Neural progenitor cell (in vitro differentiated cells): ENCODE data around the gene SWI5.

ENCODE experiments used
- CTCF ChIP-seq: fragments of 200-600 bp; sonication (generic); IDR thresholded peaks from 2 replicates; pipeline ENCODE4 v1.5.1; 2017; ENCODE audit warnings: antibody characterized with exemption, mild to moderate bottlenecking
- EZH2 ChIP-seq: fragments of 200-600 bp; sonication (generic); IDR thresholded peaks from 2 replicates; pipeline ENCODE4 v1.6.1; 2017; ENCODE audit warnings: antibody characterized with exemption, mild to moderate bottlenecking, moderate library complexity
- EZH2phosphoT487 ChIP-seq: fragments of 200-600 bp; sonication (generic); IDR thresholded peaks from 2 replicates; pipeline ENCODE4 v1.6.1; 2017; ENCODE audit warnings: antibody characterized with exemption

GRCh38 chr9:128309551-128309950, 33.5 kb downstream of the SWI5 start:
- no peak for TF ChIP-seq CTCF
- TF ChIP-seq EZH2 = no peak
- no peak for TF ChIP-seq EZH2phosphoT487
